HUES48 (cell line): ENCODE measurements around the gene ATP8B4.
"Not testable (repeated sequence)": the region's sequence is repeated elsewhere in the genome, so short reads cannot be mapped to it uniquely, and the experiment has no call there.

Experiments
- H3K27ac ChIP-seq: one replicate; pipeline ENCODE4 v1.7.0; 2013; ENCODE audit warnings: low read depth, low read length, inconsistent platforms
- H3K27me3 ChIP-seq: 2 replicates; pipeline ENCODE4 v1.6.1; 2013; ENCODE audit warnings: mild to moderate bottlenecking, low read length; ENCODE audit not compliant: control insufficient read depth, insufficient read depth
- H3K36me3 ChIP-seq: 2 replicates; pipeline ENCODE4 v1.6.1; 2013; ENCODE audit warnings: low read length; ENCODE audit not compliant: control insufficient read depth, insufficient read depth
- H3K4me1 ChIP-seq: 2 replicates; pipeline ENCODE4 v1.6.1; 2013; ENCODE audit warnings: mild to moderate bottlenecking, low read length; ENCODE audit not compliant: control insufficient read depth, insufficient read depth
- H3K4me3 ChIP-seq: 2 replicates; pipeline ENCODE4 v1.5.1; 2013; ENCODE audit warnings: mild to moderate bottlenecking, low read depth, low read length
- H3K9ac ChIP-seq: 2 replicates; pipeline ENCODE4 v1.6.1; 2013; ENCODE audit warnings: mild to moderate bottlenecking, low read depth, low read length, moderate library complexity
- H3K9me3 ChIP-seq: 2 replicates; pipeline ENCODE4 v1.6.1; 2013; ENCODE audit warnings: low read length; ENCODE audit not compliant: control insufficient read depth, insufficient read depth

The ATP8B4 gene

GRCh38 chr15:50107591-50108408 is 11.2 kb downstream of the ATP8B4 start:
- no peaks in the 10 kb centered on the region for H3K9me3 ChIP-seq
- H3K9ac ChIP-seq: no peak overlapping the region
- no peaks in the 10 kb centered on the region for H3K27me3 ChIP-seq
- no peak overlapping the region for H3K27ac ChIP-seq
- no peaks in the 10 kb centered on the region for H3K4me1 ChIP-seq
- no peak overlapping the region for H3K4me3 ChIP-seq
- no peaks in the 10 kb centered on the region for H3K36me3 ChIP-seq

- Histone ChIP-seq H3K27me3 (no peaks in the 10 kb centered on the region), H3K36me3 (no peaks in the 10 kb centered on the region), H3K9me3 (no peaks in the 10 kb centered on the region), H3K4me3 (no peak overlapping the region), H3K4me1 (no peaks in the 10 kb centered on the region), H3K27ac (no peak overlapping the region), H3K9ac (no peak overlapping the region)
Measured at GRCh38 chr15:50107157-50107556, 11.9 kb downstream of the ATP8B4 start.

DNA sequence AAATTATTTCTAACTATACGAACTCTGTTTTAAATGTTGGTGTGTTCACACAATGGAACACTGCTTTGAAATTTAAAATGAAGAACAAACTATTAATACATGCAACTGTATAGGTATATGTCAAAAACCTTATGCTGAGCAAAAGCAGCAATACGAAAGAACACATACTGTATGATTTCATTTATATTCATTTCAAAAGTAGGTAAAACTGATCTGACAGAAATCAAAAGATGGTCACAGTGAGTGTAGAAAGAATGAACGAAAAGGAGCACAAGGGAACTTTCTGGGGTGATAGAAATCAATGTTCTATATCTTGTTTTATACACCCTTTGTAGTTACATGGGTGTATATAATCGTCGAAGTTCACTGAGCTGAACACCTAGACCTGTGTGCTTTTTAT is 12.6 kb downstream of the ATP8B4 start:
- no peak overlapping the region for H3K4me3 ChIP-seq
- H3K4me1 ChIP-seq: no peaks in the 10 kb centered on the region
- no peak overlapping the region for H3K27ac ChIP-seq

DNA sequence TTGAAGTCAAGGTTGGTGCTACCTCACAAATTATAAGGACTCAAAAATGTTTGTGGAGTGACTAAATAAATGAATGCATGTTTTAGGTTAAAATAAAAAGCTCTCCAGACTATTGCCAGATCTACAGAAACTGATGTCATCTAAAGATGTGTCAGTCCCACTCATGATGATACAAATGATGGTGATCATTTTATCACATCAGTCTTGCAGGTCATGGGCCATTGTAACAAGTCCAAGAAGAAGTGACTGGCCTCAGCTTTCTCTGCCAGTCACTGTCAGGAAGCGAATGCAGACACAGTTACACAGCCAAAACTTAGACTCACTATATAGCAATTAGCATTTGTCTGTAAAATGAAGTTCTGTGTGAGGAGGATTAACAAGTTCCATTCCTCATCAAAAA is 18.5 kb downstream of the ATP8B4 start:
- no peaks in the 10 kb centered on the region for H3K36me3 ChIP-seq
- H3K4me1 ChIP-seq: peaks cover 10% of the 10 kb centered on the region
- H3K27me3 ChIP-seq: no peaks in the 10 kb centered on the region
- H3K27ac ChIP-seq: no peak overlapping the region
- H3K4me3 ChIP-seq: no peak overlapping the region
- no peak overlapping the region for H3K9ac ChIP-seq
- H3K9me3 ChIP-seq: no peaks in the 10 kb centered on the region

More for the DNA sequence above, 12.6 kb downstream of the ATP8B4 start:
- Histone ChIP-seq H3K27me3 (no peaks in the 10 kb centered on the region), H3K9ac (no peak overlapping the region), H3K9me3 (no peaks in the 10 kb centered on the region), H3K36me3 (no peaks in the 10 kb centered on the region)

DNA sequence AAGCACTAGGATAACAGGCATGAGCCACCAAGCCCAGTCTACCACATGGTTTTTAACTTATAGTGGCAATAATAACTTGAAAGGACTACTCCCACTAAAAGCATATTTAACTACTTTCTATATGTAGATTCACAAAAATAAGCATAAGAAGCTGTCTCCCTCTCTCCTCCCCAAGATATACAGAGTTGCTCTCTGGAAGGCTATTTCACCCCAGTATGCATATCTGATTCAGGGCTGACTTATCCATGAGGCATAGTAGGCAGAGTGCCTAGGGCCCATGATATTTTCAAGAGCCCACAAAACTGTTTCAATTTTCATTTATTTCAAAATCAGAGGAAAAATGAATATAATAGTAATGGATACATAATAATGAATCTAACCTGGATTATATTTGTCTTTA is 20.5 kb downstream of the ATP8B4 start:
- H3K9me3 ChIP-seq: no peaks in the 10 kb centered on the region
- no peak overlapping the region for H3K9ac ChIP-seq
- no peaks in the 10 kb centered on the region for H3K36me3 ChIP-seq
- no peaks in the 10 kb centered on the region for H3K27me3 ChIP-seq
- peaks cover 10% of the 10 kb centered on the region for H3K4me1 ChIP-seq
- no peak overlapping the region for H3K4me3 ChIP-seq
- no peak overlapping the region for H3K27ac ChIP-seq

DNA sequence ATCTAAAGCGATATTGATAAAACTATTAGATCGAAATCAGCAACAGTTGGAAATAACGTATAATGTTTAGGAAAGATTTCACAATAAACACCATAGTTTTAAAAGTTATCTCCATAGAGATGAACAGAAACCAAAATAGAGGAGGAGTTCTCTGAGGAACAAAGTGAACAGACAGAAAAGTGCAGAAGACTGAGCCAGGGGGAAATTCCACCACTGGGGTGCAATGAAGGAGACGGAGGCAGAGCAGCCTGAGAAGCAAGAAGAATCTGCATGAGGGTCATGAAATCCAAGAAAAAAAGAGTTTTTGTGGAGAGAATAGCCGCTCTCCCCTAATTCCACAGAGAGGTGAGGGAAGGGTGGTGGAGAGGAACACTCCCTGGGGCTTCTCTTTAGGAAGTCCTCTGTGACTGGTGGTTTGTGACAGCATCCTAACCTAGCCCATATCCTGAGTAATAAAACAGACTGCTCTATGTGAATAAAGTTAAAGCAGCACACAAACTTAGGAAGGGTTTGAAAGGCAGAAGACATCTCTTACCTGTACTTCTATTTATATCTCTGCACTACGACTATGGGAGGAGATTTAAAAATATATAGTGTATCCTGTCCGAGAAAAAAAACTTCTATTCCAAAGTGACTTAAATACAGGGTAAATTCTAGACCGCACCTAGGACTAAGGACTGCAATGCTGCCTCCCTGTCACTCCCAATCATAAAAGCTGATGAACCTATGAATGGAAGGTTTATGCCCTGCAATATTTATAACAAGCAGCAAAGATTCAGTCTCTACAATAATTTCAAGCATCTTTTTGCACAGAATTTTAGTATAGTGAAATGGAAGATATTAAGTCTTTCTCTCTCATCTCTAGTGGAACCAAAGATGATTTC is 22.9 kb downstream of the ATP8B4 start:
- no peak overlapping the region for H3K9ac ChIP-seq
- no peaks in the 10 kb centered on the region for H3K36me3 ChIP-seq
- H3K27ac ChIP-seq: no peak overlapping the region
- no peak overlapping the region for H3K4me3 ChIP-seq
- no peaks in the 10 kb centered on the region for H3K9me3 ChIP-seq
- H3K4me1 ChIP-seq: peaks cover 10% of the 10 kb centered on the region
- no peaks in the 10 kb centered on the region for H3K27me3 ChIP-seq

GRCh38 chr15:50089386-50089785 is 29.6 kb downstream of the ATP8B4 start:
- H3K27me3 ChIP-seq, H3K4me1 ChIP-seq, H3K9ac ChIP-seq, H3K4me3 ChIP-seq, H3K36me3 ChIP-seq, H3K9me3 ChIP-seq, H3K27ac ChIP-seq: not testable (repeated sequence)

DNA sequence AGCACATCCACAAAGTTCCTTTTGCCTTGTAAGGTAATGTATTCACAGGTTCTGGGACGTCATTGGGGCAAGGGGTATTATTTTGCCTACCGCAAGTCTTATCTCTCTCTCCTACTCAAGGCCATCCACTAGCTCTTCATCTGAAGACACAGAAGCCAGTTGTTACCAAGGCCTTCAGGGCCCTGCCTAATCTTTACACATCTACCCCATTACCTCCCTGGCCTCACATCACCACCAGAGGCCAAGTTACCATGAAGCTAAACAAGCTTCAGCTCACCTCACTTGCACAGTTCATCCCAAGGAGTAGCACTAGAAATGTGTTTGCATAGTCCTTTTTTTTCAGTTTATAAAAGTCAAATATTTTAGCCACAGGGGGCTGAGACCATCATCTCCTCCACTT is 34.1 kb downstream of the ATP8B4 start:
- Histone ChIP-seq H3K4me3 (no peak overlapping the region), H3K27me3 (no peaks in the 10 kb centered on the region), H3K36me3 (no peaks in the 10 kb centered on the region), H3K27ac (no peak overlapping the region), H3K9ac (no peak overlapping the region), H3K4me1 (no peaks in the 10 kb centered on the region), H3K9me3 (no peaks in the 10 kb centered on the region)

GRCh38 chr15:50083424-50084025 is 35.5 kb downstream of the ATP8B4 start:
- Histone ChIP-seq H3K9me3 (no peaks in the 10 kb centered on the region), H3K27ac (no peak overlapping the region), H3K4me1 (no peaks in the 10 kb centered on the region)

GRCh38 chr15:50082066-50082465 is 37.0 kb downstream of the ATP8B4 start:
- Histone ChIP-seq H3K9me3 (no peaks in the 10 kb centered on the region), H3K4me3 (no peak overlapping the region), H3K9ac (no peak overlapping the region), H3K27me3 (no peaks in the 10 kb centered on the region), H3K36me3 (no peaks in the 10 kb centered on the region), H3K4me1 (no peaks in the 10 kb centered on the region), H3K27ac (no peak overlapping the region)

More at GRCh38 chr15:50083424-50084025, 35.5 kb downstream of the ATP8B4 start:
- Histone ChIP-seq H3K27me3 (no peaks in the 10 kb centered on the region), H3K4me3 (no peak overlapping the region), H3K36me3 (no peaks in the 10 kb centered on the region), H3K9ac (no peak overlapping the region)

GRCh38 chr15:50077651-50078050 is 41.4 kb downstream of the ATP8B4 start:
- Histone ChIP-seq H3K36me3 (no peaks in the 10 kb centered on the region), H3K9me3 (no peaks in the 10 kb centered on the region), H3K9ac (no peak overlapping the region), H3K4me1 (no peaks in the 10 kb centered on the region), H3K27ac (no peak overlapping the region), H3K27me3 (no peaks in the 10 kb centered on the region), H3K4me3 (no peak overlapping the region)
